ENCODE data around the gene CTNNA1. TPM values are rescaled to one million over a fixed set of nuclear protein-coding genes. Genes with fewer than 3 reads are reported as not detected.
"Not testable (repeated sequence)": the region's sequence is repeated elsewhere in the genome, so short reads cannot be mapped to it uniquely, and the experiment has no call there.

Gene CTNNA1
- total RNA-seq, 1 donor from 2014 or later: 495 TPM

- Histone ChIP-seq H3K4me3 (ENCODE audit: low read depth, low read length) (no peak overlapping the region), H3K27me3 (ENCODE audit: control insufficient read depth, insufficient read depth, low read length) (no peaks in the 10 kb centered on the region), H3K36me3 (ENCODE audit: control insufficient read depth, insufficient read depth, low read length) (peaks cover 9% of the 10 kb centered on the region)
- no peak for TF ChIP-seq CTCF (IDR thresholded peaks at IDR 0.05; ENCODE audit: insufficient read depth, low read length, severe bottlenecking)
- FAIRE-seq (no peak), DNase-seq (ENCODE audit: low read depth) (no peak)
These were observed 79.9 kb downstream of the CTNNA1 start for GRCh38 chr5:138833080-138833479.

- no peak for TF ChIP-seq CTCF (IDR thresholded peaks at IDR 0.05; ENCODE audit: insufficient read depth, low read length, severe bottlenecking)
- Histone ChIP-seq H3K4me3 (ENCODE audit: low read depth, low read length) (no peak overlapping the region), H3K27me3 (ENCODE audit: control insufficient read depth, insufficient read depth, low read length) (no peaks in the 10 kb centered on the region), H3K36me3 (ENCODE audit: control insufficient read depth, insufficient read depth, low read length) (peaks cover 7% of the 10 kb centered on the region)
- no peak for FAIRE-seq
- DNase-seq (ENCODE audit: low read depth): no peak
These were observed 80.7 kb downstream of the CTNNA1 start for GRCh38 chr5:138833726-138834480.

GRCh38 chr5:138834853-138835252 is 81.6 kb downstream of the CTNNA1 start:
- DNase-seq (ENCODE audit: low read depth); H3K36me3 ChIP-seq (ENCODE audit: control insufficient read depth, insufficient read depth, low read length); H3K27me3 ChIP-seq (ENCODE audit: control insufficient read depth, insufficient read depth, low read length); FAIRE-seq; H3K4me3 ChIP-seq (ENCODE audit: low read depth, low read length): not testable (repeated sequence)

- H3K4me3 ChIP-seq (ENCODE audit: low read depth, low read length): no peak overlapping the region
- TF ChIP-seq CTCF (IDR thresholded peaks at IDR 0.05; ENCODE audit: insufficient read depth, low read length, severe bottlenecking): no peak
- H3K27me3 ChIP-seq (ENCODE audit: control insufficient read depth, insufficient read depth, low read length): no peaks in the 10 kb centered on the region
- no peaks in the 10 kb centered on the region for H3K36me3 ChIP-seq (ENCODE audit: control insufficient read depth, insufficient read depth, low read length)
- DNase-seq (ENCODE audit: low read depth) (no peak), FAIRE-seq (no peak)
These were observed 83.9 kb downstream of the CTNNA1 start for GRCh38 chr5:138837160-138837559.

- no peak for TF ChIP-seq CTCF (IDR thresholded peaks at IDR 0.05; ENCODE audit: insufficient read depth, low read length, severe bottlenecking)
- no peak for DNase-seq (ENCODE audit: low read depth)
- no peaks in the 10 kb centered on the region for H3K36me3 ChIP-seq (ENCODE audit: control insufficient read depth, insufficient read depth, low read length)
- H3K4me3 ChIP-seq (ENCODE audit: low read depth, low read length): no peak overlapping the region
- FAIRE-seq: no peak
- no peaks in the 10 kb centered on the region for H3K27me3 ChIP-seq (ENCODE audit: control insufficient read depth, insufficient read depth, low read length)
These were observed 86.9 kb downstream of the CTNNA1 start for GRCh38 chr5:138840103-138840502.

- DNase-seq (ENCODE audit: low read depth) (no peak), FAIRE-seq (no peak)
- H3K36me3 ChIP-seq (ENCODE audit: control insufficient read depth, insufficient read depth, low read length): no peaks in the 10 kb centered on the region
- H3K4me3 ChIP-seq (ENCODE audit: low read depth, low read length): no peak overlapping the region
- no peak for TF ChIP-seq CTCF (IDR thresholded peaks at IDR 0.05; ENCODE audit: insufficient read depth, low read length, severe bottlenecking)
- no peaks in the 10 kb centered on the region for H3K27me3 ChIP-seq (ENCODE audit: control insufficient read depth, insufficient read depth, low read length)
These were observed 88.3 kb downstream of the CTNNA1 start for GRCh38 chr5:138841531-138841930.
